ENCODE data around the gene ANXA11.

GRCh38 chr10:80158126-80158525 is 47.2 kb downstream of the ANXA11 start:
- TF ChIP-seq, protein P1, sequence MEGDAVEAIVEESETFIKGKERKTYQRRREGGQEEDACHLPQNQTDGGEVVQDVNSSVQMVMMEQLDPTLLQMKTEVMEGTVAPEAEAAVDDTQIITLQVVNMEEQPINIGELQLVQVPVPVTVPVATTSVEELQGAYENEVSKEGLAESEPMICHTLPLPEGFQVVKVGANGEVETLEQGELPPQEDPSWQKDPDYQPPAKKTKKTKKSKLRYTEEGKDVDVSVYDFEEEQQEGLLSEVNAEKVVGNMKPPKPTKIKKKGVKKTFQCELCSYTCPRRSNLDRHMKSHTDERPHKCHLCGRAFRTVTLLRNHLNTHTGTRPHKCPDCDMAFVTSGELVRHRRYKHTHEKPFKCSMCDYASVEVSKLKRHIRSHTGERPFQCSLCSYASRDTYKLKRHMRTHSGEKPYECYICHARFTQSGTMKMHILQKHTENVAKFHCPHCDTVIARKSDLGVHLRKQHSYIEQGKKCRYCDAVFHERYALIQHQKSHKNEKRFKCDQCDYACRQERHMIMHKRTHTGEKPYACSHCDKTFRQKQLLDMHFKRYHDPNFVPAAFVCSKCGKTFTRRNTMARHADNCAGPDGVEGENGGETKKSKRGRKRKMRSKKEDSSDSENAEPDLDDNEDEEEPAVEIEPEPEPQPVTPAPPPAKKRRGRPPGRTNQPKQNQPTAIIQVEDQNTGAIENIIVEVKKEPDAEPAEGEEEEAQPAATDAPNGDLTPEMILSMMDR (IDR thresholded peaks at IDR 0.05; ENCODE audit: borderline replicate concordance, extremely low read depth, low read length, poor library complexity, severe bottlenecking) = no peak
- TF ChIP-seq EZH2 (IDR thresholded peaks at IDR 0.05; ENCODE audit: borderline replicate concordance, low read depth, low read length, severe bottlenecking) = no peak

All from DND-41 (cell line).